Activated CD8-positive, alpha-beta T cell treated with anti-CD3 and anti-CD28 coated beads for 36 hours (primary cell): Measurements from ENCODE around the gene PLEKHN1. TPM values are rescaled to one million over a fixed set of nuclear protein-coding genes. Genes with fewer than 3 reads are reported as not detected.
"Not testable (repeated sequence)": the region's sequence is repeated elsewhere in the genome, so short reads cannot be mapped to it uniquely, and the experiment has no call there.

Source experiments
- ATAC-seq: fragments of 200-7000 bp; cut with Tn5 transposase; one replicate; pipeline ENCODE4 v1.10.0; 2021; ENCODE audit warnings: mild to moderate bottlenecking, moderate library complexity
- CTCF ChIA-PET: fragments of 350-600 bp; sonication (Branson Sonifier 250); formaldehyde crosslinking; loops from one replicate; lab custom pipeline; 2021; ENCODE audit warnings: antibody characterized with exemption; lab: Charles Lee
- POLR2A ChIA-PET: fragments of 350-600 bp; sonication (Branson Sonifier 250); formaldehyde crosslinking; loops from one replicate; lab custom pipeline; 2021; ENCODE audit warnings: antibody characterized with exemption; lab: Charles Lee
- DNase-seq: peaks from one replicate; pipeline ENCODE4 v3.0.0-alpha.2; 2020
- H3K27ac Mint-ChIP-seq: one replicate; pipeline ENCODE4 v1.8.0; 2021; ENCODE audit warnings: mild to moderate bottlenecking, mixed read lengths
- H3K27me3 Mint-ChIP-seq: one replicate; pipeline ENCODE4 v1.8.0; 2021; ENCODE audit warnings: mixed read lengths
- H3K36me3 Mint-ChIP-seq: one replicate; pipeline ENCODE4 v1.8.0; 2021; ENCODE audit warnings: low read depth, mixed read lengths
- H3K4me1 Mint-ChIP-seq: one replicate; pipeline ENCODE4 v1.8.0; 2021; ENCODE audit warnings: low read depth, mixed read lengths
- H3K4me3 Mint-ChIP-seq: one replicate; pipeline ENCODE4 v1.8.0; 2021; ENCODE audit warnings: mild to moderate bottlenecking, moderate library complexity, mixed read lengths
- H3K9me3 Mint-ChIP-seq: one replicate; pipeline ENCODE4 v1.8.0; 2021; ENCODE audit warnings: mixed read lengths
- CTCF ChIP-seq: fragments of 200-600 bp; IDR thresholded peaks from one replicate; pipeline ENCODE4 v1.8.0; 2022; ENCODE audit warnings: antibody characterized with exemption, mild to moderate bottlenecking
- intact Hi-C: fragments of 100-400 bp; cut with micrococcal nuclease; formaldehyde crosslinking; loops from one replicate; pipeline ENCODE4 v1.10.0; 2022
- total RNA-seq, 2 experiments: library from RNA; stranded (reverse); gene quantifications; one replicate each; pipeline ENCODE4 v1.2.3, GENCODE V29; 2021

PLEKHN1 gene
- total RNA-seq, 2 experiments from 2014 or later, result 1.0 to 1.3 TPM

GRCh38 chr1:1006305-1007159, 40.2 kb downstream of the PLEKHN1 start:
- no peak for ATAC-seq
- DNase-seq, result no peak
- Mint-ChIP-seq H3K4me1 (peaks cover 11% of the 10 kb centered on the region), H3K36me3 (no peaks in the 10 kb centered on the region), H3K27ac (no peak overlapping the region), H3K4me3 (no peak overlapping the region), H3K9me3 (peaks cover 2% of the 10 kb centered on the region), H3K27me3 (peaks cover 29% of the 10 kb centered on the region)
- TF ChIP-seq CTCF, result no peak
- intact Hi-C loops, result no loop called here
- POLR2A ChIA-PET, result interaction anchor here (0.9 to 1.2 kb wide), 4 partner anchors 8 to 57 kb away, joined by 3 to 4 read pairs (median 3); partner anchors contain the start of gene PERM1
- CTCF ChIA-PET, result interaction anchor here (1.0 to 1.4 kb wide), 2 partner anchors 12 to 22 kb away, joined by 4 to 5 read pairs; no protein-coding TSS in a partner anchor

DNA sequence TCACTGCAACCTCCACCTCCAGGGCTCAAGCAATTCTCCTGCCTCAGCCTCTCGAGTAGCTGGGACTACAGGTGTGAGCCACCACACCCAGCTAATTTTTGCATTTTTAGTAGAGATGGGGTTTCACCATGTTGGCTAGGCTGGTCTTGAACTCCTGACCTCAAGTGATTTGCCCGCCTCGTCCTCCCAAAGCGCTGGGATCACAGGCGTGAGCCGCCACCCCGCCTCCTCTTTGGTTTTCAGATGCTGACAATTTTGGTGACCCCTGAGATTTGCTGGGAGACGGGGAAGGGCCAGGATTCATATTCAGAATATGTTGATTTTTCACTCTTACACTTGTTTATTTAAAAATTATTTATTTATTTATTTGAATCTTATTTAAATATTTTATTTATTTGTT, 43.8 kb downstream of the PLEKHN1 start:
- ChIA-PET CTCF (interaction anchor here (1.2 kb wide), 1 partner anchor 8 kb away, joined by 3 read pairs; no protein-coding TSS in a partner anchor), POLR2A (interaction anchor here (1.0 kb wide), 1 partner anchor 54 kb away, joined by 3 read pairs; no protein-coding TSS in a partner anchor)
- peaks cover 23% of the 10 kb centered on the region for H3K4me1 Mint-ChIP-seq
- DNase-seq, H3K9me3 Mint-ChIP-seq, H3K4me3 Mint-ChIP-seq, H3K27ac Mint-ChIP-seq, ATAC-seq, H3K27me3 Mint-ChIP-seq, H3K36me3 Mint-ChIP-seq, intact Hi-C loops: not testable (repeated sequence)

- no peak for TF ChIP-seq CTCF
- H3K4me1 Mint-ChIP-seq, result peaks cover 25% of the 10 kb centered on the region
- H3K9me3 Mint-ChIP-seq, result peaks cover 5% of the 10 kb centered on the region
- no peak overlapping the region for H3K4me3 Mint-ChIP-seq
- intact Hi-C loops, result no loop called here
- H3K27me3 Mint-ChIP-seq, result peaks cover 1% of the 10 kb centered on the region
- ATAC-seq (no peak), DNase-seq (no peak)
- ChIA-PET POLR2A (interaction anchor here (1.0 kb wide), 1 partner anchor 87 kb away, joined by 3 read pairs; no protein-coding TSS in a partner anchor), CTCF (no interaction called here)
- no peak overlapping the region for H3K27ac Mint-ChIP-seq
- H3K36me3 Mint-ChIP-seq, result peaks cover 5% of the 10 kb centered on the region
These were observed 45.2 kb downstream of the PLEKHN1 start for GRCh38 chr1:1011396-1011949.

- intact Hi-C loops, H3K9me3 Mint-ChIP-seq, H3K36me3 Mint-ChIP-seq, H3K27me3 Mint-ChIP-seq: not testable (repeated sequence)
- peak; percentile 41 for DNase-seq
- Mint-ChIP-seq H3K27ac (peak overlapping the region; percentile 86), H3K4me1 (peaks cover 31% of the 10 kb centered on the region), H3K4me3 (peak overlapping the region; percentile 93)
- ATAC-seq, result peak; percentile 2
- POLR2A ChIA-PET, result interaction anchor here (0.8 to 1.9 kb wide), 6 partner anchors 11 to 362 kb away, joined by 3 to 6 read pairs (median 4); partner anchors contain the start of genes AURKAIP1 and PERM1
- CTCF ChIA-PET, result interaction anchor here (1.0 to 3.5 kb wide), 4 partner anchors 11 to 52 kb away, joined by 3 to 37 read pairs (median 10); no protein-coding TSS in a partner anchor
These were observed 46.4 kb downstream of the PLEKHN1 start for GRCh38 chr1:1012736-1013104.

DNA sequence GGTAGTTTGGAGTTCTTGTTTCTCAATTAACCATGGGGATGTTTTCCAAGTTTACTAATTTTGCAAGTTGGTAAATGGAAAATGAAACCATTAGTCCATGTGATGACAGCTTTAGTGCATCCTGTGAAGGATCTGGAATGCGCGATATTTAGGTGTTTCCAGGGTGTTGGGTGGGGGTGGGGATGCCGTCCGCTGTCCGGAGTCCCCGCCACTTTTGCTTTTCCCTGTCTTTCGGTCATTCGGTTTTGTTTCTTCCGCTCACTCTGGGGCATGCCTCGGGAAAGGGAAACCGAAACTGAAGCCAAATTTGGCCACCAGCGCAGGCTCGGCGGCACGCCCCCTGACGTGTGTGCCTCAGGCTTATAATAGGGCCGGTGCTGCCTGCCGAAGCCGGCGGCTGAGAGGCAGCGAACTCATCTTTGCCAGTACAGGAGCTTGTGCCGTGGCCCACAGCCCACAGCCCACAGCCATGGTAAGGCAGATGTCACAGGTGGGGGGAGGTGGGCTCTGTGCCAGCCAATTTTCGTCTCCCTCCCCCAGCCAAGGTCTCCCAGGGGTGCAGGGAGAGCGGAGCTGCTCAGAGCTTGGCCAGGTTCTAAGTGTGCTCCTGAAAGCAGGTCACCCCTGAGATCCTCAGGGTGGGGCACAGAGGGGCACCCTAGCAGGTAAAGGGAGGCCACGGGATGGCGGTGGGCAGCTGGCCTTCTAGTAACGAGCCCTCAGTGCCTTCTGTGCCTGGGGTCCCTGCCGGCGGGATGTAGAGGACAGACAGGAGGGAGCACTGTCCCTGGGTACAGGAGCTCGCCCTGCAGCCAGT, 47.0 kb downstream of the PLEKHN1 start, which contains the start of gene ISG15:
Gene ISG15, plus strand, starts transcription at position 393 of the 817 bp plus-strand sequence. Its CDS starts 77 bp downstream, at position 470.
- H3K4me3 Mint-ChIP-seq, result peak within 1 kb of the TSS; percentile 93
- peaks cover 31% of the 10 kb centered on the region for H3K4me1 Mint-ChIP-seq

More for the DNA sequence above, 47.0 kb downstream of the PLEKHN1 start, which contains the start of gene ISG15:
- DNase-seq (peak; percentile 96), ATAC-seq (peak; percentile 88)
- no peaks in the 10 kb centered on the region for H3K27me3 Mint-ChIP-seq
- intact Hi-C loops, result no loop called here
- H3K27ac Mint-ChIP-seq, result peak within 1 kb of the TSS; percentile 86
- POLR2A ChIA-PET, result interaction anchor here (0.6 to 2.5 kb wide), 14 partner anchors 9 to 665 kb away, joined by 3 to 13 read pairs (median 3); partner anchors contain the start of genes AURKAIP1, PERM1 and PLEKHN1
- peaks cover 5% of the 10 kb centered on the region for H3K9me3 Mint-ChIP-seq
- no peak for TF ChIP-seq CTCF
- CTCF ChIA-PET, result interaction anchor here (0.8 to 3.5 kb wide), 9 partner anchors 11 to 386 kb away, joined by 3 to 37 read pairs (median 5); partner anchors contain the start of genes CCNL2 and HES4
- peaks cover 5% of the 10 kb centered on the region for H3K36me3 Mint-ChIP-seq
